HCT116 (cell line): ENCODE data around the gene MEF2D. TPM values are rescaled to one million over a fixed set of nuclear protein-coding genes. Genes with fewer than 3 reads are reported as not detected.

Source experiments
- ATAC-seq: fragments of 200-7000 bp; cut with Tn5 transposase; 2 replicates; pipeline ENCODE4 v1.9.1; 2020; ENCODE audit warnings: mild to moderate bottlenecking, moderate library complexity
- BruUV-seq: library from RNA; stranded (reverse); fragments of 400-500 nt; replicated peaks from 2 replicates; lab custom pipeline; 2021; lab: Mats Ljungman, UMichigan
- CTCF ChIA-PET: fragments of 300-600 bp; sonication (Branson Sonifier 250); formaldehyde crosslinking; loops from one replicate; lab custom pipeline; 2021; ENCODE audit warnings: antibody characterized with exemption; lab: Charles Lee
- POLR2A ChIA-PET: fragments of 300-600, 350-600 bp; sonication (Branson Sonifier 250); formaldehyde crosslinking; loops from one replicate; lab custom pipeline; 2021; ENCODE audit warnings: antibody characterized with exemption; lab: Charles Lee
- RAD21 ChIA-PET, 2 experiments: fragments of 300-600 bp; sonication (Branson Sonifier 250); formaldehyde crosslinking; loops; one replicate each; lab custom pipeline; 2023; ENCODE audit warnings: low total read pairs in 2 of 2; ENCODE audit not compliant: uncharacterized antibody in 2 of 2, unreplicated experiment in 2 of 2, low non-redundant PET in 1 of 2; lab: Charles Lee
- DNase-seq: peaks from one replicate; pipeline ENCODE4 v3.0.0-alpha.2; 2010; ENCODE audit warnings: low read depth, low spot score
- H2AFZ ChIP-seq: fragments of 200-600 bp; shearing (Covaris generic), sonication (generic); 2 replicates; pipeline ENCODE4 v1.6.1; 2017; ENCODE audit warnings: low read depth, mixed run types, mixed read lengths, antibody characterized with exemption, low read length; ENCODE audit not compliant: poor library complexity, severe bottlenecking
- H3K27ac ChIP-seq: 2 replicates; pipeline ENCODE4 v1.5.1; 2012; ENCODE audit warnings: low read depth, low read length
- H3K27me3 ChIP-seq: fragments of 200-600 bp; sonication (generic); 2 replicates; pipeline ENCODE4 v1.6.1; 2016; ENCODE audit warnings: mixed run types, low read length, mixed read lengths; ENCODE audit not compliant: insufficient read depth
- H3K36me3 ChIP-seq, 2 experiments: fragments of 200-500 bp in 1 of 2; fragments of 200-600 bp in 1 of 2; sonication (Bioruptor generic) in 1 of 2; sonication (generic) in 1 of 2; 2 replicates each; pipeline versions ENCODE4 v1.5.1 to v1.6.1; 2014 to 2016; ENCODE audit warnings: low read length in 2 of 2, inconsistent platforms in 1 of 2, mixed read lengths in 1 of 2, mixed run types in 1 of 2; ENCODE audit not compliant: insufficient read depth in 2 of 2, control insufficient read depth in 1 of 2
- H3K4me1 ChIP-seq, 2 experiments: fragments of 200-600 bp in 1 of 2; sonication (generic) in 1 of 2; 2 replicates each; pipeline versions ENCODE4 v1.5.1 to v1.6.1; 2012 to 2017; ENCODE audit warnings: low read length in 2 of 2, inconsistent platforms in 1 of 2, mild to moderate bottlenecking in 1 of 2, mixed read lengths in 1 of 2, mixed run types in 1 of 2, moderate library complexity in 1 of 2; ENCODE audit not compliant: insufficient read depth in 2 of 2, control insufficient read depth in 1 of 2
- H3K4me2 ChIP-seq: fragments of 200-600 bp; sonication (generic); 2 replicates; pipeline ENCODE4 v1.6.1; 2017; ENCODE audit warnings: mixed run types, low read length, mixed read lengths
- H3K4me3 ChIP-seq, 2 experiments: fragments of 200-600 bp in 1 of 2; sonication (generic) in 1 of 2; replicated peaks in 1 of 2; 2 replicates each; pipeline ENCODE4 v1.5.1; 2011 to 2016; ENCODE audit warnings: low read length in 2 of 2, control low read depth in 1 of 2, low read depth in 1 of 2, mild to moderate bottlenecking in 1 of 2, mixed read lengths in 1 of 2, mixed run types in 1 of 2
- H3K79me2 ChIP-seq: fragments of 200-600 bp; sonication (generic); 2 replicates; pipeline ENCODE4 v1.6.1; 2017; ENCODE audit warnings: mild to moderate bottlenecking, mixed run types, low read length, moderate library complexity, mixed read lengths; ENCODE audit not compliant: insufficient read depth
- H3K9ac ChIP-seq: fragments of 200-600 bp; sonication (generic); 2 replicates; pipeline ENCODE4 v1.6.1; 2016; ENCODE audit warnings: low read length, mixed read lengths
- H3K9me2 ChIP-seq: fragments of 200-600 bp; sonication (generic), shearing (Covaris generic); 2 replicates; pipeline ENCODE4 v1.6.1; 2017; ENCODE audit warnings: mixed run types, mild to moderate bottlenecking, moderate library complexity; ENCODE audit not compliant: insufficient read depth
- H3K9me3 ChIP-seq, 2 experiments: fragments of 200-500 bp in 1 of 2; fragments of 200-600 bp in 1 of 2; sonication (Bioruptor generic) in 1 of 2; sonication (generic) in 1 of 2; 2 replicates each; pipeline ENCODE4 v1.6.1; 2014 to 2017; ENCODE audit warnings: low read length in 2 of 2, mixed read lengths in 2 of 2, inconsistent platforms in 1 of 2, low read depth in 1 of 2, mild to moderate bottlenecking in 1 of 2, mixed run types in 1 of 2, moderate library complexity in 1 of 2; ENCODE audit not compliant: control insufficient read depth in 1 of 2, insufficient read depth in 1 of 2
- H4K20me1 ChIP-seq: fragments of 200-600 bp; sonication (generic), shearing (Covaris generic); 2 replicates; pipeline ENCODE4 v1.6.1; 2017; ENCODE audit warnings: mixed run types, mild to moderate bottlenecking, moderate library complexity; ENCODE audit not compliant: insufficient read depth
- ATF3 ChIP-seq: IDR thresholded peaks from 2 replicates; pipeline ENCODE4 v1.6.1; 2012
- CBX3 ChIP-seq: IDR thresholded peaks from 2 replicates; pipeline ENCODE4 v1.6.1; 2012; ENCODE audit warnings: low read depth
- CTCF ChIP-seq, 3 experiments: fragments of 200-600 bp in 1 of 3; sonication (generic) in 1 of 3; IDR thresholded peaks in 2 of 3; conservative IDR thresholded peaks in 1 of 3; 2 replicates each; pipeline ENCODE4 v1.5.1; 2012 to 2017; ENCODE audit warnings: low read depth in 2 of 3, low read length in 2 of 3, antibody characterized with exemption in 1 of 3, borderline replicate concordance in 1 of 3, control low read depth in 1 of 3, mild to moderate bottlenecking in 1 of 3, mixed read lengths in 1 of 3, mixed run types in 1 of 3, moderate library complexity in 1 of 3; ENCODE audit not compliant: insufficient read depth in 1 of 3
- EGR1 ChIP-seq: IDR thresholded peaks from 2 replicates; pipeline ENCODE4 v1.6.1; 2012; ENCODE audit warnings: low read depth
- ELF1 ChIP-seq: IDR thresholded peaks from 2 replicates; pipeline ENCODE4 v1.6.1; 2012; ENCODE audit warnings: low read depth, borderline replicate concordance
- EZH2 ChIP-seq: fragments of 200-600 bp; sonication (generic); IDR thresholded peaks from 2 replicates; pipeline ENCODE4 v1.6.1; 2017; ENCODE audit warnings: antibody characterized with exemption, mixed run types
- EZH2phosphoT487 ChIP-seq: fragments of 200-600 bp; IDR thresholded peaks from 2 replicates; pipeline ENCODE4 v1.6.1; 2018; ENCODE audit warnings: antibody characterized with exemption, borderline replicate concordance
- FOSL1 ChIP-seq: IDR thresholded peaks from 2 replicates; pipeline ENCODE4 v1.6.1; 2012; ENCODE audit warnings: low read depth
- JUND ChIP-seq: IDR thresholded peaks from 2 replicates; pipeline ENCODE4 v1.6.1; 2012
- POLR2A ChIP-seq: IDR thresholded peaks from 2 replicates; pipeline ENCODE4 v1.7.0; 2011; ENCODE audit warnings: borderline replicate concordance; ENCODE audit not compliant: insufficient read depth, insufficient read length; ENCODE audit errors: extremely low read depth
- RAD21 ChIP-seq: IDR thresholded peaks from 2 replicates; pipeline ENCODE4 v1.6.1; 2012; ENCODE audit warnings: low read depth, mild to moderate bottlenecking
- SIN3A ChIP-seq: IDR thresholded peaks from 2 replicates; pipeline ENCODE4 v1.6.1; 2012; ENCODE audit warnings: low read depth
- SRF ChIP-seq: IDR thresholded peaks from 2 replicates; pipeline ENCODE4 v1.6.1; 2012; ENCODE audit warnings: low read depth
- ZNF274 ChIP-seq: fragments of 200-500 bp; sonication (Bioruptor generic); IDR thresholded peaks from 2 replicates; pipeline ENCODE4 v1.6.1; 2014; ENCODE audit warnings: mild to moderate bottlenecking, low read depth, low read length, inconsistent platforms
- intact Hi-C: fragments of 100-400 bp; cut with micrococcal nuclease; formaldehyde crosslinking; loops from 2 replicates; pipeline ENCODE4 v1.10.0; 2022
- total RNA-seq: library from RNA; stranded (reverse); gene quantifications from one replicate; pipeline ENCODE4 v1.2.1, GENCODE V29; 2021; ENCODE audit not compliant: unreplicated experiment

The MEF2D gene
- total RNA-seq, 1 experiment from 2014 or later: 44.2 TPM

GRCh38 chr1:156436141-156437036, 64.2 kb downstream of the MEF2D start:
- ATAC-seq: no peak

More at GRCh38 chr1:156436141-156437036, 64.2 kb downstream of the MEF2D start:
- ChIA-PET RAD21 (no interaction called here), POLR2A (interaction anchor here (0.5 to 0.7 kb wide), 2 partner anchors 21 to 1173 kb away, joined by 3 to 5 read pairs; no protein-coding TSS in a partner anchor), CTCF (interaction anchor here (1.3 kb wide), 1 partner anchor 50 kb away, joined by 5 read pairs; no protein-coding TSS in a partner anchor)
- TF ChIP-seq SRF (no peak), ELF1 (no peak), RAD21 (no peak), JUND (no peak), EZH2 (no peak), EGR1 (no peak), ATF3 (no peak), ZNF274 (no peak), CTCF (IDR thresholded peaks at IDR 0.05 in 2 of 3, conservative IDR thresholded peaks at IDR 0.05 in 1 of 3; ENCODE audit: borderline replicate concordance in 1 of 3, insufficient read depth in 1 of 3, low read depth in 2 of 3, low read length in 2 of 3) (no peak), SIN3A (no peak), FOSL1 (no peak), EZH2phosphoT487 (no peak), POLR2A (no peak), CBX3 (no peak)
- Histone ChIP-seq H4K20me1 (no peaks in the 10 kb centered on the region), H2AFZ (no peak overlapping the region), H3K79me2 (no peaks in the 10 kb centered on the region), H3K9ac (no peak overlapping the region), H3K27ac (no peak overlapping the region), H3K27me3 (no peaks in the 10 kb centered on the region; the same call in 1 of the 2 replicates), H3K4me1 (no peaks in the 10 kb centered on the region), H3K4me3 (no peak overlapping the region), H3K36me3 (no peaks in the 10 kb centered on the region), H3K4me2 (no peak overlapping the region), H3K9me2 (no peaks in the 10 kb centered on the region), H3K9me3 (no peaks in the 10 kb centered on the region)
- no TSS peak for BruUV-seq
- intact Hi-C loops: no loop called here
- DNase-seq: no peak
